Fibroblast of pulmonary artery (primary cell): ENCODE results near the gene PCGF1.

ENCODE experiments used
- DNase-seq: peaks from one replicate; pipeline ENCODE4 v3.0.0-alpha.2; 2010; ENCODE audit warnings: low read depth
- H3K4me3 ChIP-seq: replicated peaks from 2 replicates; pipeline ENCODE4 v1.5.1; 2011; ENCODE audit warnings: low read depth, mild to moderate bottlenecking, control low read depth, low read length, moderate library complexity
- TF ChIP-seq, protein P1 (sequence below): IDR thresholded peaks from 2 replicates; pipeline ENCODE4 v1.5.1; 2011; ENCODE audit warnings: mild to moderate bottlenecking, control low read depth, low read length, inconsistent platforms; ENCODE audit errors: missing control alignments

Gene PCGF1

GRCh38 chr2:74529357-74530238, 22.1 kb upstream of the PCGF1 start, which contains the start of the genes AUP1 and HTRA2:
AUP1 (minus strand) TSS chr2:74529706; CDS start chr2:74529629, 77 bp downstream.
HTRA2 (plus strand) TSS chr2:74529933; CDS start chr2:74530007, 74 bp downstream.
- TF ChIP-seq, protein P1, sequence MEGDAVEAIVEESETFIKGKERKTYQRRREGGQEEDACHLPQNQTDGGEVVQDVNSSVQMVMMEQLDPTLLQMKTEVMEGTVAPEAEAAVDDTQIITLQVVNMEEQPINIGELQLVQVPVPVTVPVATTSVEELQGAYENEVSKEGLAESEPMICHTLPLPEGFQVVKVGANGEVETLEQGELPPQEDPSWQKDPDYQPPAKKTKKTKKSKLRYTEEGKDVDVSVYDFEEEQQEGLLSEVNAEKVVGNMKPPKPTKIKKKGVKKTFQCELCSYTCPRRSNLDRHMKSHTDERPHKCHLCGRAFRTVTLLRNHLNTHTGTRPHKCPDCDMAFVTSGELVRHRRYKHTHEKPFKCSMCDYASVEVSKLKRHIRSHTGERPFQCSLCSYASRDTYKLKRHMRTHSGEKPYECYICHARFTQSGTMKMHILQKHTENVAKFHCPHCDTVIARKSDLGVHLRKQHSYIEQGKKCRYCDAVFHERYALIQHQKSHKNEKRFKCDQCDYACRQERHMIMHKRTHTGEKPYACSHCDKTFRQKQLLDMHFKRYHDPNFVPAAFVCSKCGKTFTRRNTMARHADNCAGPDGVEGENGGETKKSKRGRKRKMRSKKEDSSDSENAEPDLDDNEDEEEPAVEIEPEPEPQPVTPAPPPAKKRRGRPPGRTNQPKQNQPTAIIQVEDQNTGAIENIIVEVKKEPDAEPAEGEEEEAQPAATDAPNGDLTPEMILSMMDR: no peak
- peak within 1 kb of the TSS; percentile 98 for H3K4me3 ChIP-seq

GRCh38 chr2:74528600-74529356, 21.3 kb upstream of the PCGF1 start:
- no peak for DNase-seq
- TF ChIP-seq, protein P1: no peak
- H3K4me3 ChIP-seq: peak overlapping the region; percentile 98

More at GRCh38 chr2:74529357-74530238, 22.1 kb upstream of the PCGF1 start, which contains the start of the genes AUP1 and HTRA2:
- peak; percentile 99 for DNase-seq

DNA sequence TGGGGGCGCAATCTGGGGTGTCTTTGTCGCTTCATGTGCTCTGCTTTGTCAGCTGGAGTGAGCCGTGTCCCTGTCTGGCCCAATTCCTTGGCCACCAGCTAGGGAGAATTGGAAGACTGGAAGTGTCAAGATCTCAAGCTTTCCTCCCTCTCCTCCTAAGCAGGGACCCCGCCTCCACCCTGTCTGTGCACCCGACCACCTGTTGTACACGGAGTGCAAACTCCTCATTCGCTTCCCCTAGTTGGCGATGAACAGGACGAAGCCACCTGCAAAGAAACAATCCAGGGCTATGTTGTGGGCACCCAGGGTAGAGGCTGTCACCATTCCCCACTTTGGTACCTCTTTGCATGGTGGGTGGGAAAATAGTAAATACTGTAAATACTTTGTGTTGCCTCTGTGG, 20.2 kb upstream of the PCGF1 start:
- H3K4me3 ChIP-seq: no peak overlapping the region
- TF ChIP-seq, protein P1: no peak
- DNase-seq: no peak

DNA sequence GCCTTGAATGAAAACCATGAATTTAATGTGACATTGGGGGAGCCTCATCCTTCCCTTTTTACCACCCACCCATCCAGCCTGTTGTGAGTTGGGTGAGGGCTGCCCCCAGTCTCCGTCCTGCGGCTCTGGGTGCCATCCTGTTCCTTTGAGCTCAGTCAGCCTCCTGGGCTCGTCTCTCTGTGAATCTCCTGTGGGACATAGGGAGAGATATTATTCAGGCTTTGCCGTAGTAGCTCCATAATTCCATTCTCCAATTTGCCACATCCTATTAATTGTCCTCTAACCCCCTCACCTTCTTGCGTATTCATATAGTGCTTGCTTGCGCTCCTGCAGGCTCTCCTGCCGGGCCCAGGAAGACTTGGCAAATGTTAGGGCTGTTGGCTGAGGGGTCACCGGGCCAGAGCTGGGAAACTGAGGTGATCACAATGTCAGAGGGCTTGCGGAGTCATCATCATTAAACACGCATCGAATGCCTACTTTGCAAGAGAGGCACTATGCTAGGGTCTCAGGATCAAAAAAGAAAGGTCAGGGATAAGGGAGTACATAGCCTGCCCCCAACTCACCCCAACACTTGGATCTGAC, 19.2 kb upstream of the PCGF1 start:
- DNase-seq: no peak
- H3K4me3 ChIP-seq: no peak overlapping the region
- TF ChIP-seq, protein P1: no peak

DNA sequence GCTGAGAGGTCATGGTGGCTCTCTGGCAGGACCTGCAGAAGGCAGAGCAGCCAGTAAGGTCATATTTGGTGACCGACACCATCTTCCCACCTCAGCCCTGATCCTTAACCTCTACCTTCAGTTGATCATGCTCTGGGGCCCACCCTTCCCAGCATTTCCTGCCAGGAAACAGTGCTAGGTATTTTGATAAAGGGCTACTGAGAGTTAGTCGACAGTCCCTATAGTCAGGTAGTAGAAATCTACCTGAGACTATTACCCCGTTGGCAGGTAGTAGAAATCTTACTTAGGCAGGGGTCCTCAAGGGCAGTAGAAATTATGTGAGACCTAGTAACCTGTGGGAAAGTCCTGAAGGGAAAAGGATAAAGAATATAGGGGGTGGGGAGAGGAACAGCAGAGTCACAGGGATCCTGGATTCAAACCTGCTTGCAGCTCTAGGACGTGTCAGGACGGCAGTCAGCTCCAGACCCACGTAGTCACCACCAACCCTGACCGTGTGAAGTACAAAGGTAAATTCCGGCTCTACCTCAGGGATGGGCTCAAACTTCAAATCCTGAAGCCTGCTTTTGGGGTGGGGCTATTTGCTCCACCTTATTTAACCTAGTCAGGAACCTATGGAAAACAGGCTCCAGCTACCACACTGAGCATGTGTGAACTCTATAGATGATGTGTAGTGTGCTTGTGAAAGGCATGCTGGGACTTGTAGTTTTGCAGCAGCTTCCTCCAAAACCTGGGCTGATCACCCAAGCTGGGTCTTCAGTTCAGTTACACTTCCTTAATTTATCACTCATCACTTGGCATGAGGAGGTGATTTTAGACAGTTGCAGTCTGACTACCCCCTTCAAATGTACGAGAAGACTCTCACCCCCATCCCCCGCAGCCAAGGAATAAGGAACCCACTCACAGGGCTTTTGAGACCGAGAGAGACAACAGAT, 18.5 kb upstream of the PCGF1 start, which contains the start of gene DQX1:
Gene DQX1 (minus strand): TSS at position 515 of the 932 bp plus-strand sequence. CDS start 502 bp downstream, at position 13.
- H3K4me3 ChIP-seq: no peak within 1 kb of the TSS
- TF ChIP-seq, protein P1: no peak
- DNase-seq: no peak
